ENCODE data around the gene YWHAQ. TPM values are rescaled to one million over a fixed set of nuclear protein-coding genes. Genes with fewer than 3 reads are reported as not detected.

YWHAQ gene
- total RNA-seq, 1 donor: 562 TPM

DNA sequence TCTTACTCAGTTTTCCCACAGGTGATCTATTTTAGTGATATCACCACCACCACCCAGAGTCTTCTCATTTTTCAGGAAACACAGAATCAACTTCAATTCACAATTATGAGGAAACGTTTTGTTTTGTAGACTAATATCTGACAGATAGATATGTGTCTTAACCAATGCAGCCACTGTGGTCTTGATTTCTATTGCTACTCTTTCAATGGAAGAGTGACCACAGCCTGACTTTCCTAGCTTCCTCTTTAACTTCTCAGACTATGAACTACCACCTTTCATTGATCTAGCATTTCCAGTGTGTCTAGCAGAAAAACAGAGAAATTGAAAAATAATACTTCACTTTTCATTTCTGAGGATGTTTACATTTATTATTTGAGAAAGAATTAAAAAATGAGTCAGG is 95.6 kb downstream of the YWHAQ start:
- H3K4me3 ChIP-seq (ENCODE audit: low read depth, low read length): no peak overlapping the region
- DNase-seq (ENCODE audit: low read depth): no peak

More for the DNA sequence above, 95.6 kb downstream of the YWHAQ start:
- TF ChIP-seq, protein P1, sequence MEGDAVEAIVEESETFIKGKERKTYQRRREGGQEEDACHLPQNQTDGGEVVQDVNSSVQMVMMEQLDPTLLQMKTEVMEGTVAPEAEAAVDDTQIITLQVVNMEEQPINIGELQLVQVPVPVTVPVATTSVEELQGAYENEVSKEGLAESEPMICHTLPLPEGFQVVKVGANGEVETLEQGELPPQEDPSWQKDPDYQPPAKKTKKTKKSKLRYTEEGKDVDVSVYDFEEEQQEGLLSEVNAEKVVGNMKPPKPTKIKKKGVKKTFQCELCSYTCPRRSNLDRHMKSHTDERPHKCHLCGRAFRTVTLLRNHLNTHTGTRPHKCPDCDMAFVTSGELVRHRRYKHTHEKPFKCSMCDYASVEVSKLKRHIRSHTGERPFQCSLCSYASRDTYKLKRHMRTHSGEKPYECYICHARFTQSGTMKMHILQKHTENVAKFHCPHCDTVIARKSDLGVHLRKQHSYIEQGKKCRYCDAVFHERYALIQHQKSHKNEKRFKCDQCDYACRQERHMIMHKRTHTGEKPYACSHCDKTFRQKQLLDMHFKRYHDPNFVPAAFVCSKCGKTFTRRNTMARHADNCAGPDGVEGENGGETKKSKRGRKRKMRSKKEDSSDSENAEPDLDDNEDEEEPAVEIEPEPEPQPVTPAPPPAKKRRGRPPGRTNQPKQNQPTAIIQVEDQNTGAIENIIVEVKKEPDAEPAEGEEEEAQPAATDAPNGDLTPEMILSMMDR (IDR thresholded peaks at IDR 0.05; ENCODE audit: insufficient read depth, low read length): no peak

Small RNAs within 50 kb of the gene (small RNA-seq; reads per million reads assigned to genes)
- not detected for gene RF00019

Other genes starting within 250 kb of the YWHAQ start
- gene ITGB1BP1, start 207.5 kb downstream of the YWHAQ start, total RNA-seq (ENCODE audit: low replicate concordance): 34.8 and 80.9 TPM in 2 replicates
- 62.2 and 76.5 TPM in 2 replicates for gene CPSF3, start 207.3 kb downstream of the YWHAQ start, total RNA-seq (ENCODE audit: low replicate concordance)
- gene IAH1, start 156.4 kb downstream of the YWHAQ start, total RNA-seq (ENCODE audit: low replicate concordance): 30.7 and 51.7 TPM in 2 replicates
- 40.1 and 108 TPM in 2 replicates for gene ADAM17, start 75.2 kb downstream of the YWHAQ start, total RNA-seq (ENCODE audit: low replicate concordance)
- 44.0 and 49.3 TPM in 2 replicates for gene TAF1B, start 212.5 kb upstream of the YWHAQ start, total RNA-seq (ENCODE audit: low replicate concordance)

All from fibroblast of the aortic adventitia (primary cell).